Hindlimb muscle (tissue), 1 donor: ENCODE measurements around the gene CALHM1. TPM values are rescaled to one million over a fixed set of nuclear protein-coding genes. Genes with fewer than 3 reads are reported as not detected.
"Not testable (repeated sequence)": the region's sequence is repeated elsewhere in the genome, so short reads cannot be mapped to it uniquely, and the experiment has no call there.

Experiments used
- DNase-seq: peaks from one replicate; pipeline ENCODE4 v3.0.0-alpha.2; 2013
- polyA plus RNA-seq: library from polyadenylated mRNA; unstranded; fragments of 120-200 nt; gene quantifications from one replicate; pipeline ENCODE4 v1.2.1, GENCODE V29; 2013; ENCODE audit not compliant: insufficient read length

The CALHM1 gene
- polyA plus RNA-seq, 1 donor = 0.06 TPM

DNA sequence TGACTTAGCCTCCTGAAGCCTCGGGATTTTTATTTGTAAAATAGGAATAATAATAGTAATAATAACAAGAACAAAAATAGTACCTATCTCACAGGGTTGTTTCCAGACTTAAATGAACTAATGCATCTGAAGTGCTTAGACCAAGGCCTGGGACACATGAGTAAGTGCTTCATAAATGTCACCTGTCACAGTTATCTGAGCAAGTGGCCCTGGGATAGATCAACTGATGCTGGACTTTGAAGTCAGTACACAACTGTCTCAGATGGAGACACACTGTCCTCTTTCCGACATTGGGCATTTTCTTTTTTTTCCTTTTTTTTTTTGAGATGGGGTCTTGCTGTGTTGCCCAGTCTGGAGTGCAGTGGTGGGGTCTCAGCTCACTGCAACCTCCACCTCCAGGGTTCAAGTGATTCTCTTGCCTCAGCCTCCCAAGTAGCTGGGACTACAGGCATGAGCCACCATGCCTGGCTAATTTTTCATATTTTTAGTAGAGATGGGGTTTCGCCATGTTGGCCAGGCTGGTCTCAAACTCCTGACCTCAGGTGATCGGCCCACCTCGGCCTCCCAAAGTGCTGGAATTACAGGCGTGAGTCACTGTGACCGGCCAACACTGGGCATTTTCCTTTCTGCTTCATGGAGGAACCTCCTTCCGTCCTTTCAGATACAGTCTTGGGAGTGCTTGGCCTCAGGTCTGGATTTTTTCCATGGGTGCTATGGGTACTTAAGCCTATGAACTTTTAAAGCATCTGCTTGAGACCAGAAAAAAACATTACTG is 28.1 kb upstream of the CALHM1 start:
- not testable (repeated sequence) for DNase-seq

DNA sequence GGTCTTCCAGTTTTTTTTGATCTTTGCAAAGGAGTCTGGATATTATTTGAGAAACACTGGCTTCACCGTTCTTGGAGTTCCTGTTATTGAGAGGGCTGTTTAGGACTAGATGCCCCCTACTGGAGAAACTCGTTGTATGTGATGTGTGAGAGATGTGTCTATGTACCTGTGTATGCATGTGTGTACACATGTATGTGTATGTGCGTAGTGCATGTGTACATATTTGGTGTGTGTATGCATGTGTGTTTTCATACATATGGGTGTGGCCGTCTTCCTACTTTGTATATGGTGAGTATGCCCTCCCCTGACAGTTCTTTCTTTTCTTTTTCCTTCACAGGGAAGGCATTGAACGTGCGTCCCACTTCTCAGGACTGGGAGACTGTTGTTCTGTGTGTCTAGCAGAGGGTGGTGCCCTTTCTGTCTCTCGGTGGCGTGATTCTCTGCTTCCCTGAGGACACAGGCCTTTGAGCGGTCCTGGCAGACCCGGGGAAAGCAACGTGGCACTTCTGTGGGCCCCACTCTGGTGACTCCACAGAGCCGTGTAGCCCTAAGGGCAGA is 23.4 kb upstream of the CALHM1 start:
- DNase-seq = peak; percentile 45

DNA sequence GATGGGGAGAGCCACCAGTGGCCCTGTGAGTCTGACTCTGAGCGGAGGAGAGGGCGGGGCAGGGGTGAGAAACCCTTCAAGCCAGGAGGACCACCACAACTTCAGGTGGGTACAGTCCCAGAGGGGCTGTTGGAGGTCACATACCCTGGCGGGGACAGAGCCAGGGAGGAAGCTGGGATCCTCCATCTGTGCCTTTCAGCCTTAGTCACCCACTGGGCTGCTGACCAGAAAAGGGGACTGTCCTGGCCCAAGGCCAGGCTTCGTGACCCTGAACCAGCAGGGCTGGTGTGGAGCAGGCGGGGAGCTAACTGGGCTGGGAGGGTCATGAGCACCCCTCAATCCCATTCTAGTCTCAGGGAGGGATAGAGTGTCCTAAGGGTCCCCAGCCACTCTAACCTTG is 21.8 kb upstream of the CALHM1 start:
- no peak for DNase-seq

DNA sequence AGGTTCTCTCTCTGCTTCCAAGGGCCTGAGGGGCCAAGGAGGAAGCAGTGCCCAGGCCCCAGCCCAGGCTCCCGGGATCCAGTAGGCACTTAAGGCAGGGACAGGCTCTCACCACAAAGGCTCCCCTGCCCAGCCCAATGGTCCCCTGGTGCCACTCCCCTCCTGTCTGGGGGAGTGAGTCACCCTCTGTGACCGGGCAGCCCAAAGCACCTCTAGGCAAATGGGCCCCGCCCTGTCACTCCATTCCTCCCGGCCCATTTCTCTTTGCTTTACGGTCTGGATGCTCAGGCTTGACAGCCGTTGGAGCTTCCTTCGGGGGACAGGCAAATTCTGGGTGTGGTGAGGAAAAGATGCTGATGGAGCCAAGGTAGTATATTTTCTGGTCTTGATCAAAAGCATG is 20.4 kb upstream of the CALHM1 start, which contains the start of gene CALHM3:
CALHM3 (minus strand) TSS at position 106 of the 400 bp plus-strand sequence. CDS start 208 bp downstream, outside the sequence.
- no peak for DNase-seq

DNA sequence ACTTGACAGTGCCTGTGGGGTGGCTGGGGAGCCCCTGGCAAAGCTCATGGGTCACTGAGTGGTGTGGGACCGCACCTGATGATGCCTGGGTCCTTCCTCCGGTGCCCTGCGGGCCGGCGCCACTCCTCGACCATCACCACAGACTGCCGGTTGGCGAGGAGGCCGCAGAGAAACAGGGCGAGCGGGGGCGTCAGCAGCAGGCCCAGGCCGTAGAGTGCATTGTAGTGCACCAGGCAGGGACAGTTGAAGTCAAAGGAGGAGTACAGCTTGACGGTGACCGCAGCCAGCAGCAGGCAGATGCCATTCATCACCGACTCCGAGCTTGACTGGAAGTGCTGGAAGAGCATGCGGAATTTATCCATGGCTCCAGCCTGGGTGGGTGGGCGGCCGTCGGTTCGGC is 20.0 kb upstream of the CALHM1 start:
- no peak for DNase-seq

DNA sequence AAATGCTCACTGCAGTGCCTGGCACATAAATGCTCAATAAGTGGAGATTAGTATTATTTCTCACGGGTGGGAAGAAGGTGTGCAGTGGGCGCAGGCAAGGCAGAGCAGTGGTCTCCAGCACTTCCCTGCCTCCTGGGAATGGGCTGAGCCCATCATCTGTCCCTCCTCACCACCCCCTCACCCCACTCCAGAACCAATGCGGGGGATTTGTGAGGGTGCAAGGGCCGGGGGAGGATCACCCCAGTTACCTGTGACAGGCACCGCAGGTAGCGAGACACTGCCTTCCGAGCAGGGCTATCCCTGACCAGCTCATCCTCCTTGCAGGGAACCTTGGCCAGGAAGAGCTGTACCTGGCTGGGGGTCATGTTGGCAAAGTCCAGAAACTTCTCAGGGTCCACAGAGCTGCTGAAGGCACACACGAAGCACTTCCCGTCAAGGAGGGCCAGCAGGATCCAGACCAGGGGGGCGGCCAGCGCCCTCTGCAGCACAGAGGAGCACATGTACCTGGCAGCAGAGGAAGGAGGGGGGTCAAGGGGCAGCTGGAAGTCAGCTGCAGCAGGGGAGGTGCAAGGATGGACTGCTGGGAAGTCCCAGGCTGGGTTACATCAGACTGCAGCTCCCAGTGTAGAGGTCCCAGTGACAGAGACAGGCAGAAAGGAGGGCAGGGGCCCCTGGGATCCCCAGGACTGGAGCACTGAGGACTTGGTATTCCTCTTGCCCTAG is 17.5 kb upstream of the CALHM1 start:
- DNase-seq = no peak

DNA sequence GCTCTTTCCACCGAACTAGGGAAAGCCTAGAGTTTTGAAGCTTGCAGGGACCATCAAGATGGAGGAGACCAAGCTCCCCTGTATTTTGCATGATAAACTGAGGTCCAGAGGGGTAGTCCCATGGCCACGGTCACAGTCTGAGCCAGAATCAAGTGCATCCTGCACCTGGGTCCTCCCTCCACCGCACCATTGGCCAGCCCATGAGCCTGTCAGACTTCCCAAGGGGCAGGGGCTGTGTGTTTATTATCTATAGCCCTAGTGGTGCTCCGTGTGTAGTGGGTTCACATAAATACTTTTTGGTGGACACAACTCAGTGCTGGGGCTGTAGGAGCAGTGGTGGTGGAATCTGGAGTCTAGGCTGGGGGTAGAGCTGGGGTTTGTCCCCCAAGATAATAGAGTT is 16.7 kb upstream of the CALHM1 start:
- no peak for DNase-seq

DNA sequence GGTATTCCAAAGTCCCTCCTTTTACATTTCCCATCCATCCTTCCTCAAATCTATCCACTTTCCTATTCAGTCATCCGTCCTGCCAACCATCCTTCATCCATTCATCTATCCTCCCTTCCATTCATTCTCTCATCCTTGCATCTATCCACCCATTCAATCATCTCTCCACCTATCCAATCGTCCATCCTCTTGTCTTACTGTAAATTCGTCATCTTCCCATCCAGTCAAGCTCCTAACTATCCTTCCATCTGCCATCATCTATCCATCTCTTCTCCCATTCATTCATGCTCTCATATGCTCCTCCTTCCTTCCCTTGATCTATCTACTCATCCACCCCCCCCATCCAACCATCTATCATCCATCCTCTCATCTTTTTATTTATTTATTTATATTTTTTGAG is 15.4 kb upstream of the CALHM1 start:
- no peak for DNase-seq

DNA sequence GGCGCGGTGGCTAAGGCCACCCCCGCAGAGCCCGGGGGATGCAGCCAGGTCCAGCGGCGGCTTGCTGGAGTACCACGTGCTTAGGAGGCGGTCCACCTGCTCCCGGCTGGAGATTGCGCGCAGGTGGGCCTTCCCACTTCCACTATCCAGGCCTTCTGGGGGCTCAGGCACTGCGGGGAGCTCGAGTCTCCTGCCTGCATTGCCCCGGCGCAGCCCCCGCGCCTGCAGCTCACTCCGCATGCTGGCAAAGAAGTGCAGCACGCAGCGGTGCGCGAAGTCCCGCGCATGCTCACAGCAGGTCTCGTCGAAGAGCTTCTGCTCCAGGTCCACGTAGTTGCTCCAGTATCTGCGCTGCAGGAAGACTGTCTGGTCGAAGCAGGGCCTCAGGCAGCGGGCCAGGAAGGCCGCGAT is 14.6 kb upstream of the CALHM1 start:
- no peak for DNase-seq

DNA sequence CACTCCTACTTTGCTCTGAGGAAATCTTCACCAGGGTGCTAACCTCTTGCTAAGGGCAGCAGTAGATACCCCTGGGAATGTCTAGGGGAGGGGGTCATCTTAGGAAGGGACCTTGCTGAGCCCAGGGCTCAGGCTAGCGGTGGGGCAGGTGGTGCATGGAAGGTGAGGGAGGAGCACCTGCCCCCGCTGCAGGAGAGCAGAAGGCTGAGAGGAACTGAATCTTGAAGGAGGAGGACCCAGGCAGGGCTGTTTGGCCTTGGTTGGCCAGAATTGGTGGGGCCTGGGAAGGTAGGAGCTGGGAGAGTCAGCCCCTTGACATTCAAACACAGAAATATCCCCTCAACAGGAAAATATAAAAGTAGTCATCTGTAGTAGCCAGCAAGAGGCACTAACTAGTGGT is 13.3 kb upstream of the CALHM1 start:
- no peak for DNase-seq

DNA sequence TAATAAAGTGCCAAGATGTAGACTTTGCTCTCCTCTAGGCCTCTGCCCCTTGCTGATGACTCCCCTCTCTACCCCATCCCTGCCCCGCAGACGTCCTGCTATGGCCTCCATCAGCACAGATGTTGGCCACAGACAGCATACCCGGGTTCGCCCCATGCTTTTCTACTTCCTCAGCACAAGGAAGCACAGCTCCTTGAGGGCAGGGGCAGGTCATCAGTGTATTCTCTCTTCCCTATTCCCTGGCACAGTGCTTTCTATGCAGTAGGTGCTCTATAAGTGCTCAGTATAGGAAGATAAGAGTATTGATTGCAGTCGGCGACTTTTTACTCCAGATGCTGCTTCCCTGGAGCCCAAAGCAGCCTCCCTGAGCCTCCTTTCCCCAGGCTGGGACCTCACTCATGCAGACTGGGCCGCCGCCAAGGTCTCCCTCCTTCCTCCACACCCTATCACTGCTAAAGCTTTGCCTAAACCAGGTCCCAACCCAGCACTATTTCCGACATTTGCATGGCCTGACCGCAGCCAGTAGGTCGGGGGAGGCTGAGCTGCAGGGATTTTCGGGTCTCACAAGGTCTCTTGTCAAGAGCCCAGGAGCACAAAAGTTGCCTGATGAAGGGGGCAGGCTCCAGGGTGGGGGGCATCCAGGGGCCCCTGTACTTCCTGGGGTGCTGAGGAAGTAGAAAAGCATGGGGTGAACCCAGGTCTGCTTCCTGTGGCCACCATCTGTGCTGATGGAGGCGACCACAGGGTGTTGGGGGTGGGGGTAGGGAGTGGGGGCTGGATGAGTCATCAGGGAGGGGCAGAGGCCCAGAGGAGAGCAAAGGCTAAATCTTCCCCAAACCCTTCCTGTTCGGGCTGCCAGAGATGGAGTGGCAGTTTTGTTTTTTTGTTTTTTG is 12.3 kb upstream of the CALHM1 start:
- no peak for DNase-seq

DNA sequence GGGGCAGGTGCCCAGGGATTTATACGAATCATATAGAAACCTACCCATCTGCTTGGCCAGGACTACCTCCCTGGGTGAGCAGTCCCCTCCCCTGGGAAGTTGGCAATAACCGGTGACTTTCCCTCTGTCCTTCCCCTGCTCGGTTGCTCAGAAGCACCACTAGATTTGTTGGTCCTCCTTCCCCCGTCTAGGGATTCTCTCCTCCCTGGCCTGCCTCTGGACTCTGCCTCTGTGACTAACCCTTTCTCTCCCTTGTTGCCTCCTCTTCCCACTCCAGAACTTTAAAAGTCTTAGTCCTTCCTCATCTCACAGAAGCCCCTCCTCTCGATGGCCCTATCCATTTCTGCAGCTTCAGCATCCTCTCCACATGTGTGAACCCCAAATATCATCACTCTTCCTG is 10.5 kb upstream of the CALHM1 start:
- no peak for DNase-seq

DNA sequence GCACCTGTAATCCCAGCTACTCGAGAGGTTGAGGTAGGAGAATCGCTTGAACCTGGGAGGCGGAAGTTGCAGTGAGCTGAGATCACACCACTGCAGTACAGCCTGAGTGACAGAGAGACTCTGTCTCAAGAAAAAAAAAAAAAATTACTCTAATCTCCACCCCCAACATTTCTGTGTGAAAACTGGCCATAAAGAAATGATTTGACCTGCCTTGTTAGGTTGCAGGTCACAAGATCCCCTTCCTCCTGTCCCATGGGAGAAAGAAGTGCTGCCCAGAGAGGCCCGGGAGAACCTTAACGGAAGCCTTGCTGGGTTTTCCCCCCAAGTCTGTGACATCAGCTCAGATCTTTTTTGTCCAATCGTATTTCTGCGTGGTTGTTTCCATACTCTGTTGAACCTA is 8.7 kb upstream of the CALHM1 start:
- DNase-seq = no peak

DNA sequence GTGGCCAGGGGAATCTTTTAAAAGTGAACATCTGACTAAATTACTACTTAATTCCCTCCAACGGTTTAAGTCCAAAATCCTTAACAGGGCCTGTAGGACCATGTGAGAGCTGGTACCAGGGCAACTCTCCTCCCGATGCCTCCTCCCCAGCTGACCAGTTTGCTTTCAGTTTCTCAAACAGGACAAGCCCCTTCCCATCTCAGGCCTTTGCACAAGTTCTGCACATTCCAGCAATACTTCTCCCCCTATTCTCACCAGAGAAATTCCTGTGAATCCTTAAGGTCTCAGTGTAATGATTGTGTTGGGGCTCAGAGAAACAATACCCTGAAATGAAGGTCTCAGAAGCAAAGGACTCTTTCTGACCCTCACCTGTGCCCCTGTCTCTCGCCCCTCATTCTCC is 8.0 kb upstream of the CALHM1 start:
- no peak for DNase-seq

DNA sequence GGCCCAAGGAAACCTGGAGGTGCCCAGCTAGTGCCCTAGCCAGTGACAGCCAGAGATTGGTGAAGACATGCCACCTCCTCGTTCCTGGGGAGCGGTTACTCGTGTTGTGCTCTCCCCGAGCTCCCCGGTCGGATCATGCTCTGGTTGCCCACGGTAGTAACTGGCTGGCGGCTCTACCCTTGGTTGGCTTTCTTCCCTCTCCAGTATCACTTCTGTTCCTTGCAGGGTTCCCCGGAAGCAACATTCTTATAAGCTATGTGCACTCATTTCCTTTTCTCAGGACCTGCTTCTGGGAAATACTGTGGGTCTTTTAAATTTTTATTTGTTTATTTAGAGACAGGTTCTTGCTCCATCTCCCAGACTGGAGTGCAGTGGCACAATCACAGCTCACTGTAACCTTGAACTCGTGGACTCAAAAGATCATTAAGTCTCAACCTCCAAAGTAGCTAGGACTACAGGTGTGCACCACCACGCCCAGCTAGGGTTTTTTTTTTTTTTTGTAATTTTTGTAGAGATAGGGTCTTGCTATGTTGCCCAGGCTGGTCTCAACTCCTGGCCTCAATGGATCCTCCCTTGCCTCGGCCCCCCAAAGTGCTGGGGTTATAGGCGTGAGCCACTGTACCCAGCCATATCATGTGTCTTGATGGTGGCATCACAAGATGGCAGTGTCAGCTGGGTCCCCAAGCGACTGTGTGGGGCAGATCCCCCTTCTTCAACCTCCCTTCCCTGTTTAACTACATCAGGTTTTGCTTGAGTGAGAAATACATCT is 6.9 kb upstream of the CALHM1 start:
- no peak for DNase-seq

DNA sequence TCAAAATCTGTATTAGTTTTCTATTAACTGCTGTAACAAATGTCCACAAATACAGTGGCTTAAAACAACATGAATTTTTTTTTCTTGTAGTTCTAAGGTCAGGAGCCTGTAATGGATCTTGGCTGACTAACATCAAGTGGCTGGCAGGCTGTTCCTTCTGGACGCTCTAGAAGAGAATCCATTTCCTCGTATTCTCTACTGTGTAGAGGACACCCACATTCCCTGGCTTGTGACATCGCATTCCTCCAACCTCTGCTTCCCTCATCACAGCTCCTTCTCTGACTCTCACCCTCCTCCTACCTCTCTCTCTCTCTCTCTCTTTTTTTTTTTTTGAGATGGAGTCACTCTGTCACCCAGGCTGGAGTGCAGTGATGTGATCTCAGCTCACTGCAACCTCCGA is 4.8 kb upstream of the CALHM1 start:
- DNase-seq = no peak

DNA sequence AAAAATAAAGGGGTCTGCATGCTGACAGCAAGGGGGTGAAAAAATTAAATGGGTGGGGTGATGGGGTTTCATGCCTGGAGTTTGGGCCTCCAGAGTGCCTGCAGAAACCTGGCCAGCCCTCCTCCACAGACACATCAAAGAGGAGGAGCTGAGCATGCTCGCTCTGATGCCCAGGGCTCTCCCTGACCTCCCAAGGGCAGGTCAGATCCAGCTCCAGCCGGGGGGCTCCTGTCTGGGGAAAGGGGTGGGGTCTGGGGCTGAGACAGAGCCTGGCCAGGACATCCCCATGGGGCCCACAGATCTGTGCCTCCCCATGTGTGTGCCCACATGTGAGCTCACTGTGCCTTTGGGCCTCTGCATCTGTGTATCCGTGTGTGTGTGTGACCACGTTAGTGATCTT is 915 bp upstream of the CALHM1 start:
- no peak for DNase-seq

DNA sequence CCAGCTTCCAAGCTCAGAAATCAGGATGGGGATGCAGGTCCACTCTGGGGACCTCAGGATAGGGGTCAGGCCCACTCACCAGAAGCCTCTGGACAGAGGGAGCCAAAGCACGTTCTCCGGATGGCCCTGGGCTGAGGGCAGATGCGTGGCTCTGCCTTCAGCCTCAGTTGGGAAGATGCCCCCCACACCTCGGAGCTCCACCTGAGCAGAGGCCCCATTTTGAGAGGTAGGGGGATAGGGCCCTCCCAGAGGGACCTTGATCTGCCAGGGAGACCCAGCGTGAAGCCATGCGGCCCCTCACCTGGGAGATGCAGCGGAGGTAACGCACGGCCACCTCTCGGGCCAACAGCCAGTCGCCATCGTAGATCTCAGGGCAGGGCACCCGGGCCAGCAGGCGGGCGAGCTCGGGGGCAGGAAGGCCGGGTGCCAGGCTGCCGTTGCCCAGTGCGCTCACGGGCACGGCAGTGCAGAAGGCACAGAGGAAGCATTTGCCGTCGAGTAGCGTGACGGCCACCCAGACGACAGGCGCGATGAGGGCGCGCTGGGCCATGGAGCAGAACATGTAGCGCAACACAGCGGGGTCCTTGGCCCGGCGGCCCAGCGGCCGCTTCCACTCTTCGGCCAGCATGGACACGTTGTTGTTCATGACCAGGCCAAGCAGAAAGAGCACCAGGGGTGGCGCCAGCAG is 660 bp downstream of the CALHM1 start:
- no peak for DNase-seq

DNA sequence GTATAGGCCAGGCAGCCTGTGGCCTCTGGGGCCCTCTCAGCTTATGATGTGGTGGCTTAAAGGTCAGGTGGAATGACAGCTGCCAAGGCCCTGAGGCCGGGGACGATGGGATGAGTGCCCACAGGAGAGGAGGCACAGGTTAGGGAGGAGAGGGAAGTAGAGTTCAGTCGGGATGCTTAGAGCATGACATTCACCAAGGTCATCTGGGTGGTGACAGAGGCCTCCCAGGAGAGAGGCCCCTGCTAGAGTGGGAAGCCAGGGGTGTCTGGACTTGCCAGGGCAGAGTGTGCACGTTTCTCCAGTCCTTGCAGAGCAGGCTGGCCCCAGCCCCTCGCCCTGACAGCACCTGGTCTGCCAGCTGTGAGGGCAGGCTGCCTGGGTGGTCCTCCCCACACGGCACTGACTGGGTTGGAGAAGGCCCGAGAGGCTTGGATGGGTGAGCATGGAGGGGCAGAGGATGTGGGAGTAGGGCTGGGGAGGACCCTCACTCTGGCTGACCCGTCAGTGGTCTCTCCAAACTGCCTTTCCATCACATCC is 1.5 kb downstream of the CALHM1 start:
- DNase-seq = no peak

DNA sequence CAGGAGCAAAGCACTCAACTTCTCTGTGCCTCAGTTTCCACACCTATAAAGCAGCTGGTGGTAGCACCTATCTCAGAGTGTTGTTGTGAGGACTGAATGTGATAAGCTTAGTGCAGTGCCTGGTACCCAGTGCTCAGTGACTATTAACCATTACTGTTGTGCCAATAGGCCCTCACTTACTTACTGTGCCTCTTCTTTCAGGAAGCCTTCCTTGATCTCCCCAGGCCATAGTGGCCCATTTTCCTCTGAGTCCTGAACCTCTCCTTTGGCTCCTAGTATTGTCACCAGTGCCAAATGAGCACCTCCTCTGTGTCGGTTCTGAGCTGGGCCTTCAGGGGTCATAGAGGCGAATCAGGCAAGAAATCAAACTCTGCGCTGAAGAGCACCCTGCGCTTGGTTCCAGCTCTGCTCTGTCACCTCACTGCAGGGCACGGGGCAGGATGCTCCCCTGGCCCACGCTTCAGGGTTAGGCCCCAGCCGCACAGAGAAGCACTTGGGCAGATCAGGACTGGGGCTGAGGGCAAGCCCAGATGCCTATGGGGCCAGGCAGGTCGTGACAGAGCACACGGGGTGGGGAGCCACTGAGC is 2.5 kb downstream of the CALHM1 start:
- DNase-seq = no peak

DNA sequence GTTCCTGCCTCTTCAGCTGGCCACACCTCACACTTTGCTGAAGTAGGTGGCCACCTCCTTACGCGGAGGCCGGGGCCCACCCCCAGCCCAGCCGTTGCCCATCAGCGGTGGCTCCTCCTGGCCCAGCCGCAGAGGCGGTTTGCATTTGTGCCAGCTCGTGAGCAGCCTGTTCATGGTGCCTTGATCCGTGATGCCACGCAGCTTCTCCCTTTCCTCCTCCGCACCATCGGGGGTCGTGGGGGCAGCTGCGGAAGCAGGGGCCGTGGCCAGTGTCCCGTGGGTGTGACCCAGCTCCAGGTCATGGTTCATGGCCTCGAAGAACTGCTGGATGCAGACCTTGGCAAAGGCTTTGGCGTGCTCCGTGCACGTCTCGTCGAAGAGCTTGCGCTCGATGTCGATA is 3.5 kb downstream of the CALHM1 start:
- no peak for DNase-seq
